Neural cell (in vitro differentiated cells): ENCODE results near the gene EZR. TPM values are rescaled to one million over a fixed set of nuclear protein-coding genes. Genes with fewer than 3 reads are reported as not detected.

Experiments
- H2AFZ ChIP-seq: fragments of 200-600, 300-800 bp; sonication (generic), shearing (Covaris generic); 2 replicates; pipeline ENCODE4 v1.6.0; 2014; ENCODE audit warnings: low read depth, mild to moderate bottlenecking, antibody characterized with exemption, low read length, moderate library complexity
- H3F3A ChIP-seq: fragments of 200-600 bp; shearing (Covaris generic); 2 replicates; pipeline ENCODE4 v1.6.1; 2016; ENCODE audit warnings: mild to moderate bottlenecking, moderate library complexity, mixed read lengths, antibody characterized with exemption, low read length; ENCODE audit not compliant: insufficient read depth, poor library complexity, severe bottlenecking
- H3K27ac ChIP-seq: fragments of 200-600, 300-800 bp; sonication (generic), shearing (Covaris generic); 2 replicates; pipeline ENCODE4 v1.5.1; 2014; ENCODE audit warnings: mild to moderate bottlenecking, low read length, moderate library complexity
- H3K27me3 ChIP-seq: fragments of 300-800, 200-600 bp; sonication (generic), shearing (Covaris generic); 2 replicates; pipeline ENCODE4 v1.6.0; 2014; ENCODE audit warnings: mild to moderate bottlenecking, low read depth, low read length, moderate library complexity; ENCODE audit not compliant: insufficient read depth
- H3K36me3 ChIP-seq: fragments of 300-800, 200-600 bp; sonication (generic), shearing (Covaris generic); 2 replicates; pipeline ENCODE4 v1.5.1; 2014; ENCODE audit warnings: mild to moderate bottlenecking, antibody characterized with exemption, low read length, moderate library complexity; ENCODE audit not compliant: insufficient read depth
- H3K4me2 ChIP-seq: fragments of 300-800, 200-600 bp; sonication (generic), shearing (Covaris generic); 2 replicates; pipeline ENCODE4 v1.6.0; 2014; ENCODE audit warnings: mild to moderate bottlenecking, low read length
- H3K4me3 ChIP-seq: fragments of 300-800, 200-600 bp; sonication (generic), shearing (Covaris generic); 2 replicates; pipeline ENCODE4 v1.5.1; 2014; ENCODE audit warnings: mild to moderate bottlenecking, low read length, moderate library complexity
- H3K79me2 ChIP-seq: fragments of 200-600 bp; shearing (Covaris generic); replicated peaks from 2 replicates; pipeline ENCODE4 v1.6.0; 2014; ENCODE audit warnings: mild to moderate bottlenecking, low read length, moderate library complexity; ENCODE audit not compliant: insufficient read depth
- H3K9ac ChIP-seq: fragments of 300-800, 200-600 bp; sonication (generic), shearing (Covaris generic); 2 replicates; pipeline ENCODE4 v1.6.1; 2016; ENCODE audit warnings: mild to moderate bottlenecking, low read length, mixed read lengths
- H3K9me2 ChIP-seq: fragments of 200-600 bp; shearing (Covaris generic); 2 replicates; pipeline ENCODE4 v1.6.1; 2016; ENCODE audit warnings: mild to moderate bottlenecking, low read length, mixed read lengths; ENCODE audit not compliant: insufficient read depth
- H3K9me3 ChIP-seq: fragments of 200-600, 300-800 bp; sonication (generic), shearing (Covaris generic); 2 replicates; pipeline ENCODE4 v1.6.1; 2016; ENCODE audit warnings: mild to moderate bottlenecking, mixed run types, low read length, moderate library complexity, mixed read lengths
- H4K20me1 ChIP-seq: fragments of 200-600 bp; shearing (Covaris generic); 2 replicates; pipeline ENCODE4 v1.6.1; 2016; ENCODE audit warnings: mild to moderate bottlenecking, mixed run types; ENCODE audit not compliant: insufficient read depth
- EP300 ChIP-seq: fragments of 450-650 bp; conservative IDR thresholded peaks from 2 replicates; pipeline ENCODE4 v1.6.1; 2014; ENCODE audit warnings: antibody characterized with exemption, mild to moderate bottlenecking, moderate library complexity; ENCODE audit not compliant: poor library complexity, severe bottlenecking
- EZH2 ChIP-seq: fragments of 200-600, 300-800 bp; shearing (Covaris generic), sonication (generic); IDR thresholded peaks from 2 replicates; pipeline ENCODE4 v1.6.1; 2014; ENCODE audit warnings: antibody characterized with exemption, low read length, borderline replicate concordance, mild to moderate bottlenecking; ENCODE audit not compliant: insufficient read depth, poor library complexity, severe bottlenecking
- MXI1 ChIP-seq: fragments of 450-650 bp; conservative IDR thresholded peaks from 2 replicates; pipeline ENCODE4 v1.6.1; 2014; ENCODE audit warnings: antibody characterized with exemption, mild to moderate bottlenecking; ENCODE audit not compliant: poor library complexity, severe bottlenecking
- POLR2AphosphoS5 ChIP-seq: IDR thresholded peaks from 2 replicates; pipeline ENCODE4 v1.6.1; 2012
- RAD21 ChIP-seq: fragments of 450-650 bp; conservative IDR thresholded peaks from 2 replicates; pipeline ENCODE4 v1.6.1; 2014; ENCODE audit warnings: antibody characterized with exemption, mild to moderate bottlenecking, moderate library complexity
- SMC3 ChIP-seq: fragments of 450-650 bp; conservative IDR thresholded peaks from 2 replicates; pipeline ENCODE4 v1.6.1; 2014; ENCODE audit warnings: antibody characterized with exemption, mild to moderate bottlenecking, moderate library complexity; ENCODE audit not compliant: poor library complexity
- TAF1 ChIP-seq: IDR thresholded peaks from 2 replicates; pipeline ENCODE4 v1.6.1; 2012; ENCODE audit warnings: low read depth
- polyA plus RNA-seq: library from polyadenylated mRNA; depleted of rRNA; stranded (reverse); fragments of >200 nt; gene quantifications from 2 replicates; pipeline ENCODE4 v1.2.3, GENCODE V29; 2014
- TF ChIP-seq, protein P1 (sequence below): fragments of 450-650 bp; IDR thresholded peaks from 2 replicates; pipeline ENCODE4 v1.5.1; 2014; ENCODE audit warnings: antibody characterized with exemption, mild to moderate bottlenecking, moderate library complexity; ENCODE audit not compliant: poor library complexity, severe bottlenecking
- TF ChIP-seq, protein P2 (sequence below): IDR thresholded peaks from 2 replicates; pipeline ENCODE4 v1.6.1; 2012; ENCODE audit warnings: borderline replicate concordance

Gene EZR
- polyA plus RNA-seq, 1 donor from 2014 or later = 1.6 TPM

DNA sequence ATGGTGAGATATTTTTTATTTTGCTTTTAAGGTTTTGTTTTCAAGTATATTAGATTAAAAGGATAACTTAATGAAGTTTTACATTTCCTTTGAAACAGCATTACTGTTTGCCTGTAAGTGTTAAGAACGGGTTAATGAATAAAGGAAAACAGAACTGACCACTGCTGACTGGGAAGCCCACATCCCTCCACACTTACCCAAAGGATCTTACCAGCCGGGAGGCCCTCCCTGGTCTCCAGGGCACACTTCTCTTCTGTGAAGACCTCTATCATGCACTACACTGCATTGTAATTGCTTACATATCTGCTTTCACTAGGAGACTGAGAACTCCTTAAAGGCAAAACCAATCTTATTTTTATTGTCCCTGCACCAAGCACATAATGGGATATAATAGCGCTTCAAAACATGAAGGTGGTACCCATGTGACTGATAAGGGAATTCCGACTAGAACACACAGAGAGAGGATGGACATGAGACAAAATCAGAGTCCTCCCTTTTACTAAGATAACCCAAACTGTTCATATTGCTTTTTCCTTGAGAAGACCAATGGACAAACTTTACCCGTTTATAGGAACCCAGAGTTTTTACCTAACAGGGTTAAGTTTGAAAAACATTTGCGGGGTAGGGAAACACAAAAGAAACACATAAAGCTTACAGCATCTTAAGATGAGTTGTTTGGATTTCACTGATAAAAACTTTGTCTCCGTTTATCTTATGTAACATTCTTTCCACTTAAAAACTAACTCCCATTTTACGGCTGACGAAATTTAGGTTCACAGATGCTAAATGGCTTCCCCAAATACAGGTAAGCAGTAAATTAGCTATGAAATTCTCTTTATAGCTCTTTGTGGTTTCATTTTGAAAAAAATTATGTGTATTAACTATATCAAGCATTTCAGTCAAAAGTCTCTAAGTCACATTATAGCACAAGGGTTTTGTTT, 8.7 kb downstream of the EZR start:
- H3K36me3 ChIP-seq = no peaks in the 10 kb centered on the region
- H3K9me2 ChIP-seq = no peaks in the 10 kb centered on the region
- H3K27me3 ChIP-seq = no peaks in the 10 kb centered on the region
- no peak overlapping the region for H3K9ac ChIP-seq
- H3K27ac ChIP-seq = no peak overlapping the region
- no peaks in the 10 kb centered on the region for H3K9me3 ChIP-seq
- H3K4me3 ChIP-seq = no peak overlapping the region
- H2AFZ ChIP-seq = no peak overlapping the region
- no peaks in the 10 kb centered on the region for H3F3A ChIP-seq
- H3K4me2 ChIP-seq = no peak overlapping the region
- TF ChIP-seq EP300 (no peak), EZH2 (no peak), POLR2AphosphoS5 (no peak)
- TF ChIP-seq, protein P1, sequence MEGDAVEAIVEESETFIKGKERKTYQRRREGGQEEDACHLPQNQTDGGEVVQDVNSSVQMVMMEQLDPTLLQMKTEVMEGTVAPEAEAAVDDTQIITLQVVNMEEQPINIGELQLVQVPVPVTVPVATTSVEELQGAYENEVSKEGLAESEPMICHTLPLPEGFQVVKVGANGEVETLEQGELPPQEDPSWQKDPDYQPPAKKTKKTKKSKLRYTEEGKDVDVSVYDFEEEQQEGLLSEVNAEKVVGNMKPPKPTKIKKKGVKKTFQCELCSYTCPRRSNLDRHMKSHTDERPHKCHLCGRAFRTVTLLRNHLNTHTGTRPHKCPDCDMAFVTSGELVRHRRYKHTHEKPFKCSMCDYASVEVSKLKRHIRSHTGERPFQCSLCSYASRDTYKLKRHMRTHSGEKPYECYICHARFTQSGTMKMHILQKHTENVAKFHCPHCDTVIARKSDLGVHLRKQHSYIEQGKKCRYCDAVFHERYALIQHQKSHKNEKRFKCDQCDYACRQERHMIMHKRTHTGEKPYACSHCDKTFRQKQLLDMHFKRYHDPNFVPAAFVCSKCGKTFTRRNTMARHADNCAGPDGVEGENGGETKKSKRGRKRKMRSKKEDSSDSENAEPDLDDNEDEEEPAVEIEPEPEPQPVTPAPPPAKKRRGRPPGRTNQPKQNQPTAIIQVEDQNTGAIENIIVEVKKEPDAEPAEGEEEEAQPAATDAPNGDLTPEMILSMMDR = no peak
- TF ChIP-seq, protein P2, sequence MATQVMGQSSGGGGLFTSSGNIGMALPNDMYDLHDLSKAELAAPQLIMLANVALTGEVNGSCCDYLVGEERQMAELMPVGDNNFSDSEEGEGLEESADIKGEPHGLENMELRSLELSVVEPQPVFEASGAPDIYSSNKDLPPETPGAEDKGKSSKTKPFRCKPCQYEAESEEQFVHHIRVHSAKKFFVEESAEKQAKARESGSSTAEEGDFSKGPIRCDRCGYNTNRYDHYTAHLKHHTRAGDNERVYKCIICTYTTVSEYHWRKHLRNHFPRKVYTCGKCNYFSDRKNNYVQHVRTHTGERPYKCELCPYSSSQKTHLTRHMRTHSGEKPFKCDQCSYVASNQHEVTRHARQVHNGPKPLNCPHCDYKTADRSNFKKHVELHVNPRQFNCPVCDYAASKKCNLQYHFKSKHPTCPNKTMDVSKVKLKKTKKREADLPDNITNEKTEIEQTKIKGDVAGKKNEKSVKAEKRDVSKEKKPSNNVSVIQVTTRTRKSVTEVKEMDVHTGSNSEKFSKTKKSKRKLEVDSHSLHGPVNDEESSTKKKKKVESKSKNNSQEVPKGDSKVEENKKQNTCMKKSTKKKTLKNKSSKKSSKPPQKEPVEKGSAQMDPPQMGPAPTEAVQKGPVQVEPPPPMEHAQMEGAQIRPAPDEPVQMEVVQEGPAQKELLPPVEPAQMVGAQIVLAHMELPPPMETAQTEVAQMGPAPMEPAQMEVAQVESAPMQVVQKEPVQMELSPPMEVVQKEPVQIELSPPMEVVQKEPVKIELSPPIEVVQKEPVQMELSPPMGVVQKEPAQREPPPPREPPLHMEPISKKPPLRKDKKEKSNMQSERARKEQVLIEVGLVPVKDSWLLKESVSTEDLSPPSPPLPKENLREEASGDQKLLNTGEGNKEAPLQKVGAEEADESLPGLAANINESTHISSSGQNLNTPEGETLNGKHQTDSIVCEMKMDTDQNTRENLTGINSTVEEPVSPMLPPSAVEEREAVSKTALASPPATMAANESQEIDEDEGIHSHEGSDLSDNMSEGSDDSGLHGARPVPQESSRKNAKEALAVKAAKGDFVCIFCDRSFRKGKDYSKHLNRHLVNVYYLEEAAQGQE = no peak
- H3K79me2 ChIP-seq = peaks cover 4% of the 10 kb centered on the region
- H4K20me1 ChIP-seq = no peaks in the 10 kb centered on the region

DNA sequence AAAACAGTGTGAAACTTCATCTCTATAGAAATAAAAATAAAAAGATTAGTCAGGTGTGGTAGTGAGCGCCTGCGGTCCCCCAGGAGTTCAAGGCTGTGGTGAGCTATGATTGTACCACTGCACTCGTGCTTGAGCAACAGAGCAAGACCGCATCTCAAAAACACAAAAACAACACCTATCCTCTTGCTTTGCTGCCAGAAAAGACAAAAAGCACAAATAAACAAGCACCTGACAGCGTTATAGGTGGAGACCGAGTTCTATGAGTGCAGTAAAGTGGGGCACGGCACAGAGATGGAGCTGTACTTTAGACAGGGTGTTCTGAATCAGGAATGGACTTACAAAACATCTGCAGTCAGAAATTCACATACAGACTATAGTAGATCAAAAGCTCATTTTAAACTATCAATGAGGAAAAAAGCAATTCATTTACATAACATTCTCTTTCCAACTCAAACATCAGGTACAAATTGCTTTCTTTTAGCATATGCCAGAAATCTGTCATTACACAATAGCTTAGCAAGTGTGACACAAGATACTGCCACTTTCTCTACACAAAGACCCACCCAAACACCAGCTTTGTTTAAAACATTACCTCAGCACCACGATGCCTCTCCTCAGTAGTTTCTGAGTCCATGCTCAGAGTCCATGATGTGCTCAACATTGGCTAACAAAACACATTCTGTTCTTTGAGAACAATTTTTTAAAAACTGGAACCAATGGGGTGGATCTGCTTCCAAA, 10.1 kb downstream of the EZR start:
- Histone ChIP-seq H4K20me1 (no peaks in the 10 kb centered on the region), H2AFZ (no peak overlapping the region), H3K9me3 (no peaks in the 10 kb centered on the region), H3K9ac (no peak overlapping the region), H3K4me3 (no peak overlapping the region), H3K27me3 (no peaks in the 10 kb centered on the region), H3F3A (no peaks in the 10 kb centered on the region), H3K36me3 (no peaks in the 10 kb centered on the region), H3K79me2 (no peaks in the 10 kb centered on the region), H3K4me2 (no peak overlapping the region), H3K9me2 (no peaks in the 10 kb centered on the region), H3K27ac (no peak overlapping the region)
- TF ChIP-seq RAD21 (no peak), EZH2 (no peak), MXI1 (no peak), EP300 (no peak), POLR2AphosphoS5 (no peak), TAF1 (no peak), SMC3 (no peak)
- TF ChIP-seq, protein P1 = no peak
- TF ChIP-seq, protein P2 = no peak
